Breast epithelium (tissue), 3 donors: Measurements from ENCODE around the gene CCDC102A.

ENCODE experiments used
- POLR2A ChIP-seq: fragments of 450-650 bp; IDR thresholded peaks from one replicate; pipeline ENCODE4 v1.6.1; 2016; ENCODE audit warnings: antibody characterized with exemption, mild to moderate bottlenecking, moderate library complexity
- TF ChIP-seq, protein P1 (sequence below), 3 donors: fragments of 450-650 bp; IDR thresholded peaks; one replicate each; pipeline ENCODE4 v1.5.1; 2016 to 2017; ENCODE audit warnings: antibody characterized with exemption in 3 of 3, mild to moderate bottlenecking in 3 of 3, moderate library complexity in 3 of 3

DNA sequence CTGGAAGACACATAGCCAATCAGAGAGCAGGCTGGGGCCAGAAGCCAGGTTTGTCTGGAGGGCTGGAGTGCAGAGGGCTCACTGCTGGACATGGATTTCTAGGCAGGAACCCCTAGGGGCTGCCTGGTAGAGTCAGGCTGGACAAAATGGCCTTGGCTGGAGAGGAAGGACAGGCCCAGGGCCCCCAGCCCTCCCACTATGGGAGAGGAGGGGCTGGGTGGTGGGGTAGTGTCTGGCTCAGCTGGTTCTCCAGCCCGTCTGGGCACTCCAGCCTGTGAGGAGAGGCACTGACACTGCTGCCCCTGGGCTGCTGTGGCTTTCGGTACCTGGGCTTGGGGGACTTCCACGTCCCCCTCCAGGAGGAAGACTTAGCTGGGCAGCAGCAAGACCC, 28.3 kb downstream of the CCDC102A start:
- TF ChIP-seq, protein P1, sequence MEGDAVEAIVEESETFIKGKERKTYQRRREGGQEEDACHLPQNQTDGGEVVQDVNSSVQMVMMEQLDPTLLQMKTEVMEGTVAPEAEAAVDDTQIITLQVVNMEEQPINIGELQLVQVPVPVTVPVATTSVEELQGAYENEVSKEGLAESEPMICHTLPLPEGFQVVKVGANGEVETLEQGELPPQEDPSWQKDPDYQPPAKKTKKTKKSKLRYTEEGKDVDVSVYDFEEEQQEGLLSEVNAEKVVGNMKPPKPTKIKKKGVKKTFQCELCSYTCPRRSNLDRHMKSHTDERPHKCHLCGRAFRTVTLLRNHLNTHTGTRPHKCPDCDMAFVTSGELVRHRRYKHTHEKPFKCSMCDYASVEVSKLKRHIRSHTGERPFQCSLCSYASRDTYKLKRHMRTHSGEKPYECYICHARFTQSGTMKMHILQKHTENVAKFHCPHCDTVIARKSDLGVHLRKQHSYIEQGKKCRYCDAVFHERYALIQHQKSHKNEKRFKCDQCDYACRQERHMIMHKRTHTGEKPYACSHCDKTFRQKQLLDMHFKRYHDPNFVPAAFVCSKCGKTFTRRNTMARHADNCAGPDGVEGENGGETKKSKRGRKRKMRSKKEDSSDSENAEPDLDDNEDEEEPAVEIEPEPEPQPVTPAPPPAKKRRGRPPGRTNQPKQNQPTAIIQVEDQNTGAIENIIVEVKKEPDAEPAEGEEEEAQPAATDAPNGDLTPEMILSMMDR (IDR thresholded peaks at IDR 0.05), result no peak
- no peak for TF ChIP-seq POLR2A
